Posterior vena cava (tissue), 2 donors: ENCODE measurements around the gene ZBTB3. TPM values are rescaled to one million over a fixed set of nuclear protein-coding genes. Genes with fewer than 3 reads are reported as not detected.
"Not testable (repeated sequence)": the region's sequence is repeated elsewhere in the genome, so short reads cannot be mapped to it uniquely, and the experiment has no call there.

Experiments
- DNase-seq: peaks from one replicate; pipeline ENCODE4 v3.0.0-alpha.2; 2020; ENCODE audit warnings: low spot score
- intact Hi-C, 2 donors: fragments of 100-400 bp; cut with DNase I; formaldehyde crosslinking; loops; one replicate each; pipeline versions ENCODE4 v1.14.1 to v1.14.2; 2022 to 2023
- total RNA-seq, 2 donors: library from RNA; stranded (reverse); fragmentation: NEBNext Ultra II Directional; extraction: Animal tissue kit (Norgen Biotek cat#: 25700); gene quantifications; one replicate each; pipeline ENCODE4 v1.2.1, GENCODE V29; 2021
- donor health status: DM: yes; HTN: yes; CAD: no.
- donor health status: DM: yes; HTN: yes; CAD: no.

Gene ZBTB3
- total RNA-seq, 2 donors from 2014 or later, result 6.2 to 12.3 TPM

DNA sequence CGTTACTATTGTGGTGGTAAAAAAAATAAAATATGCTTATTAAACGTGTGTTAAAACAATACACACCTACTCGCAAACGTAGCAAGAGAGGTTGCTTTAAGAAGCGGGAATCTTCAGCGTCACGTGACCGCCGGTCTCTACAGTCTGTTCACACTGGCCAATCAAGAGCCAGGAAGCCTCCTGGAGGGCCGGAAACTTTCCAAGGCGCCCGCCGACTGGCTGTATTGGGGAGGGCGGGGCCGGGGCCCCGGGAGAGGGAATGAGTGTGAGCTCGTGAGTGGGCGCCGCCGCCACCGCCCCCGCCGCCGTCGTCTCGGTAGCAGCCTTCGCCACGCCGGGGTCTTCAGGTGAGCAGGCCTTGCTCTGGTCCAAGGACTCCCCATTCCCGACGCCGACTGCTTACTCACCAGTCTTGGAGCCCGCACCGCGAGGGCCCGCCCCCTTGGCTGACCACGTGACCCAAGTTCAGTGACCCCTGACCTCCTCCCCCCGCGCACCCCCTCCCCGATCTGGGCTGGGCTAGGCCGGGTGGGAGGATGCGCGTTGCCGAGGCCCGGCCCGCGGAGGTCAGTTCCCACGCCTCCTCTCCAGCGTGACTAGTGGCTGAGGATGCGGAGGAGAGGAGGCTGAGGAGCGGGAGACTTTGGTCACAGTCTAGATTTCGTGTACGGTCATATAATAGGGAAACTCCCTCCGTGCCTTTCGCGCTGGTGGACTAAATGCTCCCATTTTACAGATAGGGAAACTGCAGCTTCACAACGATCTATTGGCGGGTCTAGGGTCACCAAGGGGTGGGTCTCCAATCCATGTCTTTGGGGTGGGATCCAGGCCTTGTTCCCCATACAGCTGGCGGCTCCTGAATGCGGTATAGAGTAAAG lies 17.4 kb upstream of the ZBTB3 start, which contains the start of gene TAF6L:
Gene TAF6L, plus strand, starts transcription at position 253 of the 878 bp plus-strand sequence. CDS start 4,388 bp downstream, outside the sequence.
- peak; percentile 99 for DNase-seq

GRCh38 chr11:62770778-62771143 lies 16.8 kb upstream of the ZBTB3 start:
- intact Hi-C loops, result no loop called here
- DNase-seq, result peak; percentile 69

More for the DNA sequence above, 17.4 kb upstream of the ZBTB3 start, which contains the start of gene TAF6L:
- intact Hi-C loops, result no loop called here

DNA sequence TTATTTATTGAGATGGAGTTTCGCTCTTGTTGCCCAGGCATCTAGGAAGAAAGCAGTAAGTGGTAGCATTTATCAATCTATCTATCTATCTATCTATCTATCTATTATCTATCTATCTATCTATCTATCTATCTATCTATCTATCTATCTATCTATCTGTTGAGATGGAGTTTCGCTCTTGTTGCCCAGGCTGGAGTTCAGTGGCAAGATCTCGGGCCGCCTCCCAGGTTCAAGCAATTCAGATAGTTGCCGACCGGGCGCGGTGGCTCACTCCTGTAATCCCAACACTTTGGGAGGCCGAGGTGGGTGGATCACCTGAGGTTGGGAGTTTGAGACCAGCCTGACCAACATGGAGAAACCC lies 6.9 kb upstream of the ZBTB3 start:
- intact Hi-C loops, result loop anchor here in 1 of 2 donors (10.0 kb wide), 1 partner anchor 1246 kb away; no protein-coding TSS in a partner anchor
- peak; percentile 58 for DNase-seq

DNA sequence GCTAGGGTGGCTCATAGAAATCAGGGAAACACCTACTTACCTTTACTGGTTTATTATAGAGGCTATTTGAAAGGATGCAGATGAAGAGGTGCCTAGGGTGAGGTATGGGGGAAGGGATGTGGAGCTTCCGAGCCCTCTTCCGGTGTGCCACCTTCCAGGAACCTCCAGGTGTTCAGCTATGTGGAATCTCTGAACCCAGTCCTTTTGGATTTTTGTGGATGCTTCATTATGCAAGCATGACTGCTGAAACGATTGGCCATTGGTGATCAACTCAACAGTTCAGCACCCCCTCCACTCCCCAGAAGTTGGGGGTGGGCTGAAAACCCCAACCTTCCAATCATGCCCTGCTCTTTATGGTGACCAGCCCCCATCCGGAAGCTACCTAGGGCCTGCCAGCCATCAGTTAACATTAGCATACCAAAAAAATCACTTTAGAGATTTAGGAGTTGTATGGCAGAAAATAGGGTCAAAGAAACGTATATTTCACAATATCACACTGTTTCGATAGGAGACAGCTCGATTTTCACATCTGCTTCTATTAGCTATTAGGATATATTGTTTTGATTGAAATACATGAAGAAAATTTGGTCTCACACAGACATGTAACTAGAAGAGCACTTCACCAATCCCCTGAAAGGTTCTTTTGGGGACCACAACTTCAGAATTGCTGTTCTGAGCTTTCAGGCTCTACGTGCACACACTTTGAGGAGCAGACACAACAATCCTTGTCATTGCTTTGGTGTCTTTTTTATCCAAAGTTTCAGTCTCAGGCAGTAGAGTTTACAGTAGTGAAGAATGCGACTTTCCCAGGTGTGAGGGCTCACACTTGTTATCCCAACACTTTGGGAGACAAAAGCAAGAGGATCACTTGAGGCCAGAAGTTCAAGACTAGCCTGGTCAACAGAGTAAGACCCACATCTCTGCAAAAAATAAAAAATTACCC lies 4.2 kb upstream of the ZBTB3 start:
- intact Hi-C loops, result no loop called here
- DNase-seq, result peak; percentile 35

GRCh38 chr11:62755086-62755615 lies 1.2 kb upstream of the ZBTB3 start:
- intact Hi-C loops, result no loop called here

DNA sequence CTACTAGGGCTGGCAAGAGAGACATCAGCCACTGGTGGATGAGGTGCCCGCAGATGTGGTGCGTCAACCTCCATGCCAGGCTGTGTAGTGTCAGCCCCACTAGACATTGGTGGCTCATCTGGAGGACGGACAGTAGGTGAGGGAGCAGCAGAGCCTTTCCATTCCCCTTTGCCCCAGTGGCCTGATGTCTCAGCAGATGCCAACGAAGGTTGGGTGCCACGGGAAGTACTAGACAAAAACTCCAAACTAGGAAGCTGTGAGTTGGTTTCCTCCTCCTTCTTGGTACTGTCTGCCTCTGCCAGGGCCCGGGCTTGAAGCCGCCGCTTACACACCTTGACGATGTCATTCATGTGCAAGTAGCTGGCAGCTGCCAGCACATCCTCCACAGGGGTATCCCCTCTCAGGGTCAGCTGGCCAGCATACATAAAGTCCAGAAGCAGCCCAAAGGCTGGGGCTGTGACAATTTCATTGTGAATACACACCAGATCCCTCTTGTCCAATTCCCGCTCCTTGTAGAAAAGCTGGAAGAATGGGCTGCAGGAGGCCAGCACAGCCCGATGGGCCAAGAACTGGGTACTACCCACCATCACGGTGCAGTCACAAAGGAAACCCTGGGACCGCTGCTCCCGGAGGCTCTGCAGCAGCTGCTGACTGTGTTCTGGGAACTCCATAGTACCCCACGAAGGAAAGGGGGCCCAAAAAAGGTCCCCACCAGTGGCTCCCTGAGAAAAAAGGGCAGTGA lies 795 bp downstream of the ZBTB3 start:
- intact Hi-C loops, result no loop called here
- peak; percentile 78 for DNase-seq

More at GRCh38 chr11:62755086-62755615, 1.2 kb upstream of the ZBTB3 start:
- DNase-seq, result peak; percentile 17

- intact Hi-C loops, result no loop called here
- DNase-seq, result peak; percentile 44
Observed at GRCh38 chr11:62752177-62752785, 1.7 kb downstream of the ZBTB3 start.

DNA sequence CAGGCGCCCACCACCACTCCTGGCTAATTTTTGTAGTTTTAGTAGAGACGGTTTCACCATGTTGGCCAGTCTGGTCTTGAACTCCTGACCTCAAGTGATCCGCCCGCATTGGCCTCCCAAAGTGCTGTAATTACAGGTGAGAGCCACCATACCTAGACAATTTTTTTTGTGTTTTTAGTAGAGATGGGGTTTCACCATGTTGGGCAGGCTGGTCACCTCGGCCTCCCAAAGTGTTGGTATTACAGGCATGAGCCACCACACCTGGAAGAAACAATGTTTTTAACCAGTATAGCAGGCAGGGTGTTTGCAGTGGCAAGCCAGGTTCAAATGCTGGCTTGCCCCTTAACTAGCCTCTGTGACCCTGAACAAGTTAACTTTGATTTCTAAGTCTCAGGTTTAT lies 4.0 kb downstream of the ZBTB3 start:
- peak; percentile 10 for DNase-seq
- intact Hi-C loops, result loop anchor here in 1 of 2 donors (2.0 kb wide), 1 partner anchor 19 kb away; no protein-coding TSS in a partner anchor

DNA sequence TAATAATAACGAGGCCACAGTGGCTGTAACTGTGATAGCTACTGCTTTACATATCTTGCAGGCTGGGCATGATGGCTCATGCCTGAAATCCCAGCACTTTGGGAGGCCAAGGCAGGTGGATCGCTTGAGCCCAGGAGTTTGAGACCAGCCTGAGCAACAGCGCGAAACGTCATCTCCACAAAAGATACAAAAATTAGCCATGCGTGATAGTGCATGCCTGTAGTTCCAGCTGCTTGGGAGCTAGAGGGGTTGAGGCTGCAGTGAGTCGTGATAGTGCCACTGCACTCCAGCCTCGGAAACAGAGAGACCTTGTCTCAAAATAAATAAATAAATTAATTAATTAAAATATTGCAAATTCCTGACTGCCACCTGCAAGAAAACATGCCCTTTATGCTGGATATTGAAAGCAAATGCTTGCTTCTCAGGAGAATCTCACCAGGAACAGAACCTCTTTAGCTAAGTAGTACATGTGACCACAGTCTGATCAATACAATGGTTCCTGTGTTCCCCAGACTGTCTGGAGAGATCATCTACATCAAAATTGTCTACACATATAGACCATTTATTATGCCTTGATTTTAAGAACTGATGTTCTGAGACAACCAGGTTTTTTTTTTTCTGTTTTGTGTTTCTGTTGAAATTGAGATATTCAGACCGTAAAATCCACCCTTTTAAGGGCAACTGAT lies 6.3 kb downstream of the ZBTB3 start:
- DNase-seq, result no peak
- intact Hi-C loops, result loop anchor here in 1 of 2 donors (2.0 kb wide), 1 partner anchor 17 kb away; no protein-coding TSS in a partner anchor

GRCh38 chr11:62737196-62737595 lies 16.8 kb downstream of the ZBTB3 start:
- no peak for DNase-seq
- intact Hi-C loops, result no loop called here

DNA sequence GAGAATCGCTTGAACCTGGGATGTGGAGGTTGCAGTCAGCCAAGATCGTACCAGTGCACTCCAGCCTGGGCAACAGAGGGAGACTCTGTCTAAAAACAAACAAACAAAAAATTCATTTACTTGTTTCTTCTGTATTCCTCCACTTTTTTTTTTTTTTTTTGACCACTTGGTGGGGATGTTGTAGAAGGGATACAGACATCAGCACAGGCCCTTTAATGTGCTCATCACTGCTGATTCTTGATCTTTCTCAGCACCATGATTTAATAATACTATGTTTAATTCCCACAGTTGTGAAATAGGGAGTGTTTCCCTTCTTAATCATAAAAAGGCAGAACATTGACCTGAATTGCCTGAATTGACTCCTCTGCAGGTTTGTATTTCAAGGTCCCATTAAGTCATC lies 21.1 kb downstream of the ZBTB3 start:
- intact Hi-C loops, result no loop called here
- DNase-seq, result no peak

- intact Hi-C loops, result loop anchor here in 1 of 2 donors (2.0 kb wide), 1 partner anchor 19 kb away; no protein-coding TSS in a partner anchor
Observed at GRCh38 chr11:62730076-62730475, 23.9 kb downstream of the ZBTB3 start.

DNA sequence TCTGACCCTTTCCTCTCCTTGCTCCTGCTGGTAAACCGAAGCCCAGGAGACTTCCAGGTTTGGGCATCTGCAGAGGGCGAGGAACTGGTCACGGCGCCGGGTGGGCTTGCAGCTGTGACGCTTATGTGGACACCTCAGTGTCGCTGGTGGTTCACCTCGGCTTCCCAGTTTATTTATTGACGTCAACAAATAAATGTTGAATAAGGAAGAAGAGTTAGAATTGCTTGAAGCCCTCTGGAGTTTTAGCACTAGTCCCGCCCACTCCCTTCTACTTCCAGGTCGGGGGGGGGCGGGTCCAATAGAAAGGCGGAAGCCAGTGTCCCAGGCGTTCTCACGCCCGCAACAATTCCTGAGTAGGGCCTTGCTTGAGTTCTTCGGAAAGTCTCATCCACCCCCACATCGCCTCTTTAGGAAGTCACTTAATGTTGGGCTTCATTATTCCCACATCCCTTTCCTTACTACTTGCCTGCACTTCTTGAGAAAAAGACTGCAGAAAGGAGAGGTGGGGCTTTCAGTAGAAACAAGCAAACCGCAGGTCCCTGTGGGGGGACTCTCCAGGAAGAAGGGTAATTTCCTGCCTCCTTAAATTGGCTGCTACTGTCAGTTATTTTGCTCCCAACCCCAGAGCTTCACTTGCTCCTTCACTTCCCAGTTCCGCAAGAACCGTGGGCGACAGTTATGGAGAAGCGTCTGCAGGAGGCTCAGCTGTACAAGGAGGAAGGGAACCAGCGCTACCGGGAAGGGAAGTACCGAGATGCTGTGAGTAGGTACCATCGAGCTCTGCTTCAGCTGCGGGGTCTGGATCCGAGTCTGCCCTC lies 25.6 kb downstream of the ZBTB3 start, which contains the start of gene TTC9C:
Gene TTC9C, plus strand, starts transcription at position 316 of the 818 bp plus-strand sequence. Its CDS starts 363 bp downstream, at position 679.
- intact Hi-C loops, result no loop called here
- peak; percentile 93 for DNase-seq

More at GRCh38 chr11:62730076-62730475, 23.9 kb downstream of the ZBTB3 start:
- not testable (repeated sequence) for DNase-seq

DNA sequence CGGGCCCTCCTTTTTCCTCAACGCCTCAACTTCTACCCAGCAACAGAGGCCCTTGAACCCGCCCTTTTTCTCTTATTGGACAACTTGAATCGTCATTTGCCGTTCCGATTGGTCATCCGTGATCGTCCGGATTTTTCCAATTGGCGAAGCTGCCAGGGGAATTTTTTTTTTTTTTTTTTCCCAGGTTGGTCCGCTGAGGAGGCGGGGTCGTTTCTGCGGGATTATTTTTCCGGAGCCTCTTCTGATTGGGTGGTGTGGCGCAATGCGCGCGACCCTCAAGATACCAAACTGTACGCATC lies 26.1 kb downstream of the ZBTB3 start:
- intact Hi-C loops, result no loop called here

GRCh38 chr11:62727165-62727871 lies 26.6 kb downstream of the ZBTB3 start, which contains the start of gene HNRNPUL2:
TSS of gene HNRNPUL2 (minus strand) at chr11:62727457. CDS start at chr11:62727156, 301 bp downstream.
- intact Hi-C loops, result no loop called here
- peak; percentile 100 for DNase-seq

More for the DNA sequence above, 26.1 kb downstream of the ZBTB3 start:
- DNase-seq, result peak; percentile 92

- no peak for DNase-seq
- intact Hi-C loops, result no loop called here
Observed at GRCh38 chr11:62726915-62727164, 27.1 kb downstream of the ZBTB3 start.
